Activated naive CD8-positive, alpha-beta T cell treated with anti-CD3 and anti-CD28 coated beads for 36 hours (primary cell): ENCODE results near the gene FAU. TPM values are rescaled to one million over a fixed set of nuclear protein-coding genes. Genes with fewer than 3 reads are reported as not detected.
A peak's percentile ranks its signal among the peaks of the same experiment; 100 is the strongest.

ENCODE experiments used
- DNase-seq: peaks from one replicate; pipeline ENCODE4 v3.0.0; 2021
- H3K27ac Mint-ChIP-seq: one replicate; pipeline ENCODE4 v1.8.0; 2022; ENCODE audit warnings: mild to moderate bottlenecking, moderate library complexity, mixed read lengths
- H3K27me3 Mint-ChIP-seq: one replicate; pipeline ENCODE4 v1.8.0; 2022; ENCODE audit warnings: mild to moderate bottlenecking, mixed read lengths
- H3K36me3 Mint-ChIP-seq: one replicate; pipeline ENCODE4 v1.8.0; 2021; ENCODE audit warnings: mild to moderate bottlenecking, mixed read lengths
- H3K4me1 Mint-ChIP-seq: one replicate; pipeline ENCODE4 v1.8.0; 2021; ENCODE audit warnings: mixed read lengths
- H3K4me3 Mint-ChIP-seq: one replicate; pipeline ENCODE4 v1.8.0; 2022; ENCODE audit warnings: mild to moderate bottlenecking, moderate library complexity, mixed read lengths
- H3K9me3 Mint-ChIP-seq: one replicate; pipeline ENCODE4 v1.8.0; 2022; ENCODE audit warnings: mixed read lengths
- total RNA-seq, 2 experiments: library from RNA; stranded (reverse); gene quantifications; one replicate each; pipeline ENCODE4 v1.2.3, GENCODE V29; 2021

The FAU gene
- total RNA-seq, 2 experiments from 2014 or later: 1,087 to 1,097 TPM

GRCh38 chr11:65118097-65118837, 3.7 kb downstream of the FAU start:
- peaks cover 6% of the 10 kb centered on the region for H3K27me3 Mint-ChIP-seq
- H3K4me1 Mint-ChIP-seq: peaks cover 50% of the 10 kb centered on the region
- DNase-seq: no peak
- peak overlapping the region; percentile 86 for H3K4me3 Mint-ChIP-seq
- peak overlapping the region; percentile 99 for H3K27ac Mint-ChIP-seq
- H3K36me3 Mint-ChIP-seq: peaks cover 53% of the 10 kb centered on the region
- H3K9me3 Mint-ChIP-seq: no peaks in the 10 kb centered on the region

GRCh38 chr11:65117206-65118096, 4.5 kb downstream of the FAU start, which contains the start of gene ZNHIT2:
Gene ZNHIT2, minus strand, starts transcription at chr11:65117701. Its CDS starts 48 bp downstream, at chr11:65117653.
- Mint-ChIP-seq H3K4me3 (peak within 1 kb of the TSS; percentile 86), H3K9me3 (no peaks in the 10 kb centered on the region), H3K27ac (peak within 1 kb of the TSS; percentile 99), H3K4me1 (peaks cover 50% of the 10 kb centered on the region), H3K36me3 (peaks cover 53% of the 10 kb centered on the region), H3K27me3 (peaks cover 6% of the 10 kb centered on the region)
- peak; percentile 100 for DNase-seq

- peaks cover 45% of the 10 kb centered on the region for H3K36me3 Mint-ChIP-seq
- peak overlapping the region; percentile 99 for H3K27ac Mint-ChIP-seq
- peak; percentile 74 for DNase-seq
- H3K9me3 Mint-ChIP-seq: no peaks in the 10 kb centered on the region
- peak overlapping the region; percentile 86 for H3K4me3 Mint-ChIP-seq
- peaks cover 6% of the 10 kb centered on the region for H3K27me3 Mint-ChIP-seq
- peaks cover 57% of the 10 kb centered on the region for H3K4me1 Mint-ChIP-seq
Observed at GRCh38 chr11:65116370-65117205, 5.3 kb downstream of the FAU start.

- DNase-seq: no peak
- peaks cover 57% of the 10 kb centered on the region for H3K4me1 Mint-ChIP-seq
Observed at GRCh38 chr11:65115361-65116082, 6.4 kb downstream of the FAU start.

GRCh38 chr11:65114538-65115171, 7.3 kb downstream of the FAU start:
- H3K4me3 Mint-ChIP-seq: peak overlapping the region; percentile 40
- H3K27me3 Mint-ChIP-seq: peaks cover 3% of the 10 kb centered on the region
- H3K4me1 Mint-ChIP-seq: peaks cover 54% of the 10 kb centered on the region
- peaks cover 28% of the 10 kb centered on the region for H3K36me3 Mint-ChIP-seq
- H3K27ac Mint-ChIP-seq: peak overlapping the region; percentile 35
- DNase-seq: no peak
- H3K9me3 Mint-ChIP-seq: no peaks in the 10 kb centered on the region

More at GRCh38 chr11:65115361-65116082, 6.4 kb downstream of the FAU start:
- Mint-ChIP-seq H3K27me3 (peaks cover 3% of the 10 kb centered on the region), H3K36me3 (peaks cover 35% of the 10 kb centered on the region), H3K4me3 (peak overlapping the region; percentile 86), H3K9me3 (no peaks in the 10 kb centered on the region), H3K27ac (peak overlapping the region; percentile 99)

- no peak for DNase-seq
- Mint-ChIP-seq H3K27me3 (peaks cover 3% of the 10 kb centered on the region), H3K4me1 (peaks cover 51% of the 10 kb centered on the region), H3K9me3 (no peaks in the 10 kb centered on the region), H3K27ac (peak overlapping the region; percentile 35), H3K36me3 (peaks cover 25% of the 10 kb centered on the region), H3K4me3 (peak overlapping the region; percentile 88)
Observed at GRCh38 chr11:65113839-65114238, 8.1 kb downstream of the FAU start.

GRCh38 chr11:65113361-65113756, 8.6 kb downstream of the FAU start:
- peaks cover 3% of the 10 kb centered on the region for H3K27me3 Mint-ChIP-seq
- H3K4me1 Mint-ChIP-seq: peaks cover 46% of the 10 kb centered on the region
- H3K9me3 Mint-ChIP-seq: no peaks in the 10 kb centered on the region
- DNase-seq: no peak
- peak overlapping the region; percentile 82 for H3K27ac Mint-ChIP-seq
- peak overlapping the region; percentile 88 for H3K4me3 Mint-ChIP-seq
- peaks cover 21% of the 10 kb centered on the region for H3K36me3 Mint-ChIP-seq

- no peaks in the 10 kb centered on the region for H3K9me3 Mint-ChIP-seq
- peak overlapping the region; percentile 82 for H3K27ac Mint-ChIP-seq
Observed at GRCh38 chr11:65112546-65113360, 9.2 kb downstream of the FAU start.

GRCh38 chr11:65111744-65112545, 10.0 kb downstream of the FAU start, which contains the start of gene TM7SF2:
Gene TM7SF2, plus strand, starts transcription at chr11:65111872. Its CDS starts 144 bp downstream, at chr11:65112016.
- Mint-ChIP-seq H3K36me3 (peaks cover 17% of the 10 kb centered on the region), H3K9me3 (no peaks in the 10 kb centered on the region), H3K27me3 (peaks cover 3% of the 10 kb centered on the region), H3K27ac (peak within 1 kb of the TSS; percentile 83), H3K4me1 (peaks cover 44% of the 10 kb centered on the region), H3K4me3 (peak within 1 kb of the TSS; percentile 88)
- peak; percentile 95 for DNase-seq

More at GRCh38 chr11:65112546-65113360, 9.2 kb downstream of the FAU start:
- Mint-ChIP-seq H3K27me3 (peaks cover 3% of the 10 kb centered on the region), H3K36me3 (peaks cover 19% of the 10 kb centered on the region), H3K4me3 (peak overlapping the region; percentile 88), H3K4me1 (peaks cover 44% of the 10 kb centered on the region)
- peak; percentile 78 for DNase-seq

GRCh38 chr11:65111159-65111743, 10.7 kb downstream of the FAU start:
- Mint-ChIP-seq H3K4me3 (peak overlapping the region; percentile 88), H3K27me3 (no peaks in the 10 kb centered on the region), H3K27ac (no peak overlapping the region), H3K36me3 (peaks cover 11% of the 10 kb centered on the region), H3K4me1 (peaks cover 41% of the 10 kb centered on the region), H3K9me3 (no peaks in the 10 kb centered on the region)
- DNase-seq: no peak

- peak; percentile 93 for DNase-seq
- Mint-ChIP-seq H3K27ac (no peak overlapping the region), H3K36me3 (peaks cover 3% of the 10 kb centered on the region), H3K4me1 (peaks cover 35% of the 10 kb centered on the region), H3K4me3 (no peak overlapping the region), H3K27me3 (no peaks in the 10 kb centered on the region), H3K9me3 (no peaks in the 10 kb centered on the region)
Observed at GRCh38 chr11:65110354-65110861, 11.5 kb downstream of the FAU start.
